NCI-H510A (cell line): ENCODE results near the gene ELFN1.

Experiments used
- DNase-seq: peaks from one replicate; lab custom pipeline; 2025; lab: John Stamatoyannopoulos, UW

Gene ELFN1

DNA sequence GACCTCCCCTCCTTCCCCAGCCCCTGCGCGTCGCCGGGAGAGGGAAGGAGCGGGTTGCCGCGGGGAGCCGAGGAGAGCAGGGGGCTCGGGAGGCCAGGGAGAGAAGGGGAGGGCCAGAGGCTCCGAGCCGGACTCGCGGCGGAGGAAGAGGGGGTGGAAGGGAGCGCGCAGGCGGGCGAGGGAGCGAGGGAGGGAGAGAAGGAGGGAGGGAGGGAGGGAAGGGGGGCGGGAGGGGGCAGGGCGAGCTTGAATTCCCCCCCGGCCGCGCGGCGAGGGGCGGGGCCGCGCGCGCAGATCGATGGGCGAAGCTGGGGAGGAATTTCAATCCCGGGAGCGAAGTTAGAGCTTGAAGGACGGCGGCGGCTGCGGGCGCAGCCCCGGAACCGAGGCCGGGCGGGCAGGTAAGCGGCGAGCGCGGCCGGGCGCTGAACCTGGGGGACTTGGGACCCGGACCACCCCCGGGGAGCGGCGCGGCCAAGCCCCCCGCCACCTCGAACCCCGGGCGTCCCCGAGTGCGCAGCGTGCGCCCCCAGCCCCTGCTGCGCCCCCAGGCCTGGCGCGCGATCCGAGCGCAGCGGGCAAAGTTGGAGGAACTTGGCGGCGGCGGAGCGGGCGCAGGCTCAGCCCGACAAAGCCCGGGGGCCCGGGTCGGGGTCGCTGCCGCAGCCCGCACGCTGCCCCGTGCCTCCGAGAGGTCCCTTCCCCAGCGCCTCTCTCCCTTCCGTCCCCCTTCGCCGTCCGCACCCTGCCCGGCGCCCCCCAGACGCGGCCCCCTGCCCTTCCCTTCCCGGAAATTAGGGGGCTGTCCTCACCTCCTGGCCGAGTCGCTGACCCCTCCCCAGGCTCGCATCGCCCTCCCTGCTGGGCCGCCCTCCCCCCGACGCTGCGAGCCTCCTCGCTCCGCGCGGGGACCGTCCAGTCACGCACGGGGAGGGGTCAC is at the start of gene ELFN1:
ELFN1 (plus strand) TSS at position 324 of the 940 bp plus-strand sequence. CDS start 74,320 bp downstream, outside the sequence.
- peak; percentile 87 for DNase-seq

GRCh38 chr7:1620835-1621234 is 49.2 kb upstream of the ELFN1 start:
- no peak for DNase-seq

DNA sequence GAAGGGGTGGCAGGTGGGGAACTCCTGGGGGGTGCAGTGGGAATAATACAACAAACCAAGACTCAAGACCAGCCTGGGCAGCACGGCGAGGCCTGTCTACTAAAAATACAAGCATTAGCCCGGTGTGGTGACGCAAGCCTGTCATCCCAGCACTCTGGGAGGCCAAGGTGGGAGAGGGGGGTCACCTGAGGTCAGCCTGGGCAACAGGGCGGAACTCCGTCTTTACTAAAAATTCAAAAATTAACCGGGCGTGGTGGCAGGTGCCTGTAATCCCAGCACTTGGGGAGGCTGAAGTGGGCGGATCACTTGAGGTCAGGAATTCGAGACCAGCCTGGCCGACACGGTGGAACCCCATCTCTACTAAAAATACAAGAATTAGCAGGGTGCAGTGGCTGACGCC is 48.4 kb upstream of the ELFN1 start:
- DNase-seq = no peak

GRCh38 chr7:1622441-1622840 is 47.6 kb upstream of the ELFN1 start:
- DNase-seq = no peak

GRCh38 chr7:1623810-1624209 is 46.3 kb upstream of the ELFN1 start:
- DNase-seq = no peak

DNA sequence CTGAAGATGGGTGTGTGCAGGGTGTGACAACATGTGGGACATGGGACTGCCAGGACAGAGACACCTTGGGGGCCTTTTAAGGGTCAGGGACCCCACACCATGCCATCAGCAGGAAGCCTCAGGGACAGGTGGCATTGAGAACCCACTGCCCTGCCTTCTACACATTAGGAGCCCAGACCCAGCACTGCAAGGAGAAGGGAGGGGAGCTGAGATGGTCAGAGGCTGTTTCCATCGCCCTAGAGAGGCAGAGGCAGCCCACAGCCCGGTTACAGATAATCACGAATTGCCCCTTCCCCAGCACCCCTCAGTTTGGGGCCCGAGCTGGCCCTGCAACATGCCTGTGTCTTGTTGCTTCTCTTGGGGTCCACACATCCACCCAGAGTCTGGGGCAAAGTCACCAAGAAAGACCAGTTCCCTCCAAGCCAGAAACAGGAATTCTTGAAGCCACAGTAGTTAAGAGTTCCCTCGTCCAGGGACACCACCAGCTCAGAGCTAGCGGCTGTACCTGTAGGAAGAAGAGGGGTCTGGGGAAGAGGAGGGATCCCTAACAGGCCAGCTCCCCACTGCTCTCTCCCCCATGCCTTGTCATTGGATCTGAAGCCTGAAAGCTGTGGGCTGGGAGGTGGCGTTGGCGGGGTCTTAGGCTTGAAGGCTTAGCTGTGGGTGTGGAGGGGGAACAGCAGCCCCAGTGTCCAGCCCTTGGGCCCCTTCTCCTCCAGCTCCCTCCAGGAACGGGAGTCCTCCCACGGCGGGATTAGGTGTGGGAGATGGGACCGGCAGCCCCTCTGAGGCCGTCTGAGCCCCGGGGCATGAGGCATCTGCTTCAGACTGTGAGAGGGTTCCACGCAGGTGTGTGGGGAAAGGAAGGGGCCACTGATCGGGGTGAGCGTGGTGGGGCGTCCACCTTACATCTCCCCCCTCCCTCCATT is 44.8 kb upstream of the ELFN1 start:
- DNase-seq = no peak

DNA sequence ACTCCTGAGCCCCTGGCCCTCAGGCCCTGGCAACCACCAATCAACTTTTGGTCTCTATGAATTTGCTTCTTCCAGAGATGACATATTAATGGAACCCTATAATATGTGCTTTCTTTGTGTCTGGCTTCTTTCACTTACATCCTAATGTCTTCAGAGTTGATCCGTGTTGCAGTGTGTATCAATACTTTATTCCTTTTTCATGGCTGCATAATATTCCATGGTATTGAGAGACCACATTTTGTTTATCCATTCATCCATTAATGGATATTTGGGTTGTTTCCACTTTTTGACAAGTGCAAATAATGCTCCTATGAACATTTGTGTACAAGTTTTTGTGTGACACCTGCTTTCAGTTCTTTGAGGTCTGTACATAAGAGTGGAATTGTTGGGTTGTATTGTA is 43.3 kb upstream of the ELFN1 start:
- no peak for DNase-seq

DNA sequence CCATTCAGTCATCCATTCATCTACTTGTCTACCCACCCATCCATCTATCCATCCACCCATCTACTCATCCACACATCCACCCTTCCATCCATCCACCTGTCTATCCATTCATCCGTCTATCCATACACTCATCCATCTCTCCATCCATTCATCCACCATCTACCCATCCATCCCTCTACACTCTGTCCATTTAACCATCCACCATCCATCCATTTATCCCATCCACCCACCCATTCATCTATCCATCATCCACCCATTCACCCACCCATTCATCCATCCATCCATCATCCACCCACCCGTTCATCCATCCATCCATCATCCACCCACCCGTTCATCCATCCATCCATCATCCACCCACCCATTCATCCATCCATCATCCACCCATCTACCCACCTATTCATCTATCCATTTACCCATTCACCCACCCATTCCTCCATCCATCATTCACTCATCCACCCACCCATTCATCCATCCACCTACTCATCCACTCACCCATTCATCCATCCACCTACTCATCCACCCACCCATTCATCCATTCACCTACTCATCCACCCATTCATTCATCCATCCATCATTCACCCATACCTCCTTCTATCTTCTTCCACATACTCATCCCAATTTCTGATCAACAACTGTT is 39.3 kb upstream of the ELFN1 start:
- DNase-seq = no peak

DNA sequence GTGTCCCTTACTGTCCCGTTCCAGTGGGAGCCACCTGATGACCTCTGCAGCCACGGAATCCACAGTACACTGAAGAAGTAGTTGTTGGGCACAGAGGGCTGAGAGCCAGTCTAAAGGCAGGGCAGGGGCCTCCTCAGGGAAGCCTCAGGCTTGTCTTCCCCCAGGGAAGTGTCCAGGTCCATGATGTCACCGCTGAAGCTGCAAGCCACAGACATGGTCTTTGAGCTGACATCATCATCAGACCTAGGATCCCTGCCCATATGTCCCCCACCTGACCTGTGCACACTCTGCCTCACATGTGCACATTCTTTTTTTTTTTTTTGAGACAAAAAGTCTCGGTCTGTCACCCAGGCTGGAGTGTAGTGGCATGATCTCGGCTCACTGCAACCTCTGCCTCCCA is 38.4 kb upstream of the ELFN1 start:
- DNase-seq = no peak

GRCh38 chr7:1632506-1632905 is 37.6 kb upstream of the ELFN1 start:
- DNase-seq = no peak

DNA sequence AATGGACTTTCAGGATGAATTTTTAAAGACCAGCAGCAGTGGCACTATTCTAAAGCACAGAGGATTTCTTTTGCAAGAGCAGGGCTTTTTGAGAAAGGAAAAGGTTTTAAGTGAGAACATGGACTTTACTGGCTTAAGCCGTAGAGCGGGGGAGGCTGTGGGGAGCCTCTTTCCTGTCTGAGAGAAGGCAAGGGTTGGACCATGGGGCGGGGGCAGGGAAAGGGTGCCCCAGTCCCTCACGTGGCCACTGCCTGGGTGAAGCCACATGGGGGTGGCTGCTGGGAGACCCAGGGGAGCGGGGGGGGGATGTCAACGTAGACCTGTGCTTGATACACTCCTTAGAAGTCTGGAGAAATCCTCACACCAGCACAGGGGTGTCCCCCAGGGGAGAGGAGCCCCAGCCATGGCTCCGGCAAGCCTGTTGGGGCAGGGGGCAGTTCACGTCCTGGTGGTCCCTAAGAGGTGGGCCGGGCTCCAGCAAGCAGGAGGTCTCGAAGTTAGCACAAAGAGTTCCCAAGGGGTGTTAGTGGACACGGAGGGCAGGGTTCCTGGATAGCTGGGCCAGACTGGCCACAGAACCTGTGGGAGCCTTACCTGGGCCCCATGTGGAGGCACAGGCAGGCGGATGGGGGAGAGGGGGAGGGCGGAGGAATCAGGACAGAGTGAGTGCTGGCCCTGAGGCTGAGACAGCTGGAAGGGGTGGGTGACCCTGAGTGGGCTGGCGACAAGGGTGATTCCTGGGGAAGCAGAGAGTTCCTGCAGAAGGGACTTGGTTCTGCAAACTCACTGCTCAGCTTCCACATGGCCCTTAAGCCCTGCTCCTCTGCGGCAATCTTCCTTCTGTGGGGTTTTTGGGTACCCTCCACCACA is 36.9 kb upstream of the ELFN1 start:
- no peak for DNase-seq

DNA sequence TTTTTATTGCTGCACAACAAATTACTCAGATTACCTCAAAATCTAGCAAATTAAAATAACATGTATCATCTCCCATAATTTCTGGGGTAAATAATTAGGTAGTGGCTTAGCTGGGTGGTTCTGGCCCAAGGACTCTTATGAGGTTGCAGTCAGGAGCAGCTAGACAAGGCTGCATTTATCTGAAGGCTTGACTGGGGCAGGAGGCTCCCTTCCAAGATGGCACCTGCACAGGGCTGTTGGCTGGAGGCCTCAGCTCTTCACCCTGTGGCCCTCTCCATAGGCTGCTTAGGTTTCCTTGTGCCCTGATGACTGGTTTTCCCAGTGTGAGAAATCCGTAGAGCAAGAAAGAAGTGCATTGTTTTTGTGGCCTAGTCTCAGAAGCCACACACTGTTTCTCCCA is 34.7 kb upstream of the ELFN1 start:
- DNase-seq = no peak

DNA sequence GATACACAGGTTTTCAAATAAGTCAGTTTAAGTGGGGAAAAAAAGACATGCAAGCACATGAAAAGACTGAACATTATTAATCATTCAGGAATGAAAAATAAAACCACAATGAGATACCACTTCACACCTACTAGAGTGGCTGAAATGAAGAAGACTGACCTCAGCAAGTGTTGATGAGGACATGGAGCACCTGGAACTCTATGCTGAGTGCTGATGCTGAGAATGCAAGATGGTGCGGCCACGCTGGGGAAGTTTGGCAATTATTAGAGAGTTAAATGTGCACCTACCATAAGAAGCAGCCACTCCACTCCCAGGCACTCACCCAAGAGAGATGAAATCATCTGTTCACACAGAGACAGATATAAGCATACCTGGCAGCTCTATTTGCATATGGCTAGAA is 32.9 kb upstream of the ELFN1 start:
- no peak for DNase-seq

DNA sequence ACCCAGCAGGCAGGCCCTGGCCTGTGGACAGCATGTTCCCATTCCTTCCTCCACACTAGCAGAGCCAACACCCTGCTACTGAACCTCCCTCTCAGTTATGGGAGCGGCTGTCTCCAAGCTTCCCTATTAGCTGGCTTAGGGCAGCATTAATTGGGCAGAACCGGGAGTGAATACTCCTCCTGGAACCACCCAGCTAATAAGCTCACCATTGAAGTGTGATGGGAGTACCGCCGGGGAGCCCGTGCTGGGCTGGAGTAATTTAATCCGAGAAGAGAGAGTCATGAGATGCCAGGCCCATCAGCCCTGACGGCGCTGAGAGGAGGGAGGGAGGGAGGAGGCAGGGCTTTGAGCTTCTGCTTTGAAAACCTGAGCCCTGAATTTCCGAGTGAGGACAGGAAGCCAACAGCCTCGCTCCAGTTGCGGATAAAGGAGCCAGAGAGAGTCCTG is 31.8 kb upstream of the ELFN1 start:
- DNase-seq = peak; percentile 91

GRCh38 chr7:1639071-1639470 is 31.0 kb upstream of the ELFN1 start:
- DNase-seq = no peak

GRCh38 chr7:1639532-1640175 is 30.4 kb upstream of the ELFN1 start:
- no peak for DNase-seq

DNA sequence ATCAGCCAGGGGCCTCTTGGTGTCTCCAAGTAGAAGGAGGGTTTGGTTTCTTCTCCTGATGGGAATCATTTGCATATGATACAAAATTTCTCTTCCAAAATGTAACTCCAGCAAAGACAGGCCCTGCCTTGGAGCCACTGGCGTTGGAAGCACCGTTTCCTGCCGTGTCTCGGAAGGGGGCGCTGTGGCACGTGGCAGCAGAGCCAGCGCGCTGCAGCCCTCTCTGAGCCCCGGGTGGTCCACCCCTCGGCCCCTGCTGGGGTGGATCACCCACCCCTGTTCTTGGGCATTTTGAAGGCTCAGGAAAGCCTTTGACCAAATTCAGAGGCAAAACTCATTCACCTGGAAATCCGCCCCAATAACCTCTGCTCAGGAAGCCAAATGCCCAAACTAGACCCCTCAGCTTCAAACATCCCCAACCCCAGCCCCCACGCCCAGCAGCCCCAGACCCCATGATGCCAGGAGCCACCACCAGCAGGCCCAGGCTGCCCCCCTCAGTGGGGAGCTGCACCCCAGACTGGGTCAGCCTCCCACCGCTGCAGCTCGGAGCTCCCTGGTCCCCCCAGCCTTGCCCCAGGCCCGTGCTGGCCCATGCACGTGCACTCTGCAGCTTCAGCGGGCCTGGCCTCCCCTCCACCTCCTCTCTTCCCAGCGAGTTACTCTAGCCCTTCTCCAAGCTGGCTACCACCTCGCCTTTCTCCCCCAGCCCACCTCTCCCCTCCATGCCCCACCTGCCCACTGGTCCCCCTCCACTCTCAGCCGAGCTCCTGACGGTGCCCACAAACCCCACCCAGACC is 29.5 kb upstream of the ELFN1 start:
- no peak for DNase-seq

- no peak for DNase-seq
These were observed 28.9 kb upstream of the ELFN1 start for GRCh38 chr7:1641173-1641572.

DNA sequence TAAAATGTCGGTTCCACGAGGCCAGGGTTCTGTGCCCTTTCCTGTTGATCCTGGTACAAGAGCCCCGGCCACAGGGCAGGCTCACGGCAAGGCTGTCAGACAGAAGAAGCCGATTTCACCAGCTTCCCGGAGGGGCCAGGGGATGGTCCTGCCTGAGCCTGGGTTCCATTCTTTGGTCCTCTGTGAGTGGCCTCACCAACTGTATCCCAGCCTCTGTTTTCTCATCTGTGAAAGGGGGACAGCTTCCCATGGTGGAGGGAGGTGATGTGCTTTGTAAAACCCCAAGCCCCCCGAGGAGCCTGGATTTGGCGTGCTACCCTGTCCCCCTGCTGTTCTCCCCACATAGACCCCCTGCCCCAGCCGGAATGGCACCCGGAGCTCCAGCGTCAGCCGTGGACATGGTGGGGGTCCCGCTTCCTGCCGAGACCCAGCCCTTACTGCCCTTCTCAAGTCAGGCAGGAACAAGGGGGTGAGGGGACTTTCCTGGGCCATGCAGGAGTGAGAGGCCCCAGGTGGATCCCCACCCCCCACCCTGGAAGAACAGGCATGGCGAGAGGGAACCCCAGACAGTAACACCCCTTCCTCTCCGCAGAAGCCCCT is 28.3 kb upstream of the ELFN1 start:
- DNase-seq = no peak
